IPS-18c (cell line): ENCODE measurements around the gene SRP68.

ENCODE experiments used
- H3K4me3 ChIP-seq: 2 replicates; pipeline ENCODE4 v1.7.0; 2013; ENCODE audit warnings: low read depth, mild to moderate bottlenecking, low read length, moderate library complexity; ENCODE audit not compliant: insufficient read depth
- H3K9me3 ChIP-seq: one replicate; pipeline ENCODE4 v1.6.1; 2013; ENCODE audit warnings: mild to moderate bottlenecking, low read length, moderate library complexity; ENCODE audit not compliant: control insufficient read depth, insufficient read depth

SRP68 gene

DNA sequence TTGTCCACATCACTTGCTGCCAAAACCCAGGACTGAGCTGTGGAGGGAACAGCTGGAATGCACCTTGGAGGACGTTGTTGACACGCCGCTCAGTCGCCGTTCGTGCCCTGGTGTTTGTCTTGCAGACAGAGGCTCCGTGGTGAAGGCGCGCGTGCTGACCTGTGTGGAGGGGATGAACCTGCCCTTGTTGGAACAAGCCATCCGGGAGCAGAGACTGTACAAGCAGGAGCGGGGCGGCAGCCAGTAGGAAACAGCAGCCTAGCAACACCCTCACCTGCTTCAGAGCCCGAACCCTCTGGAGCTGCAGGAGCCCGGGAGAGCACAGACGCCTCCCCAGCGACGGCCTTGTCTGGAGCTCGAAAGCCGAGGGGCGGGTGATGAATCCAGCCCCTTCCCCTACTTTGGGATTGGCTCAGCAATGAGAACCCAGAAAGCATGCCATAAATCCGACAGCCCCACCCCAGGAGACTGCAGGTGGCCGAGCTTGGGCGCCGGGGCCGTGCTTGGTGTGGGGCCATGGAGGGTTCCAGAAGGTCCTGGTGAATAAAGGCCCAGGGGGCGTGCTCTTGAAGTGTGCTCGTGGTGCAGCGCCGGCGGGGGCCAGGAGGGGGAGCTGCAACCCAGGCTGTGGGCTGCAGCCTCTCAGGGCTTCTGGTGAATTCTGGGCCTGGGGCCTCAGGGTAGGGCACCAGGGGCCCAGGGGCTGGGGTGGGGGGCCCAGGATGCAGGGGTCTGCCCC is 72.1 kb downstream of the SRP68 start:
- H3K4me3 ChIP-seq, result no peak overlapping the region

DNA sequence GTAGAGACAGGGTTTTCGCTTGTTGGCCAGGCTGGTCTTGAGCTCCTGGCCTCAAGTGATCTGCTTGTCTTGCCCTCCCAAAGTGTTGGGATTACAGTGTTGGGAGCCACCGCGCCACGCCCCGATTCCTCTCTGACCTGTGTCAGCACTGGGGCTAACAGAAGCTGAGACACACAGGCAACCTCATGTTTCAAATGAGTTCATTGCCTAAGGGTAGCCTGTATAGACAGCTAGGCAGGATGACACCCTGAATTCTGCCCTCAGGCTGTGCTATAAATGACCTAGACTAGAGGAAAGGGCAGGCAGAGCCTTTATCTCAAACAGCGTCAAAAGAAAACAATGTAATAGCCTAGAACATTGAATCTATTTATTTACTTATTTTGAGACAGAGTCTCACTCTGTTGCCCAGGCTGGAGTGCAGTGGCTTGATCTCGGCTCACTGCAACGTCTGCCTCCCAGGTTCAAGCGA is 74.0 kb downstream of the SRP68 start:
- H3K9me3 ChIP-seq, result no peaks in the 10 kb centered on the region
- H3K4me3 ChIP-seq, result no peak overlapping the region

More for the DNA sequence above, 72.1 kb downstream of the SRP68 start:
- H3K9me3 ChIP-seq, result no peaks in the 10 kb centered on the region

DNA sequence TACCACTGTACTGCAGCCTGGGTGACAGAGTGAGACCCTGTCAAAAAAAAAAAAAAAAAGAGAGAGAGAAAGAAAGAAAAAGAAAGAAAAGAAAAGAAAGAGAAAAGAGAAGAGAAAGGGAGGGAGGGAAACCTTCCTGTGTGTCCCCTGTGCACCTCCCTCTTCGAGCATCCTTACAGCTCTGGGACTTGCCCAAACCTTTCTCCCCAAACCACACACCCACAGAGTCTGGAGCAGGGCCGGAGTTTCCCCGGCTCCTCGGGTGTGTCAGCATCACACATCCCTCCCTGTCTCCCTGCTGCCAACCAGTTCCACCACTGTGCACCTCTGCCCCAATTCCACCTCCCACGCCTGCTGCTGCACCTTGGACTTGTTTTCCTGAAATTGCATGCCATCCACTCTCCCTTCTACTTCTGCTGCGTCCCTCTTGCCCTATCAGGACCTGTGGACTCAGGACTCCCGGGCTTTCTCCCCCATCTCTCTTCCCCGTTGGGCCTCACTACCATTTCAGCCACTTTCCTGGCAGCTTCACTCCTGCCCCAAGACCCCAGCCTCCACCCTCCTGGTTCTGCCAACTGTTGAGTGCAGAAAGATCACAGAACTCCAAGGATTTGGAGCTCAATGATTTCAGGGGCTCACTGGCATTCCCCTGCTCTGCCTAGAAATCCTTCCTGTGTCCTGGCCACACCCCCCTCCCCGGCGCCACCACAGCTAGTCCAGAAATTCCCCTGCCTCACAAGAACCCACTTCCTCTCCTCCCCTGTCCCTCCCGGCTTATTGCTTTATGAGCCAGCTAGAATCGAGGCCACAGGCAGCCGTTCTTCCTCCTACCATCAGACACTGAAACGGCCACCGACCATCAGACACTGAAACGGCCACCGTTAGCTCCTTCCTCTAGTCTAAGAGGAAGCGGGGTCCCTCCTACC is 75.4 kb downstream of the SRP68 start:
- H3K4me3 ChIP-seq, result no peak overlapping the region

DNA sequence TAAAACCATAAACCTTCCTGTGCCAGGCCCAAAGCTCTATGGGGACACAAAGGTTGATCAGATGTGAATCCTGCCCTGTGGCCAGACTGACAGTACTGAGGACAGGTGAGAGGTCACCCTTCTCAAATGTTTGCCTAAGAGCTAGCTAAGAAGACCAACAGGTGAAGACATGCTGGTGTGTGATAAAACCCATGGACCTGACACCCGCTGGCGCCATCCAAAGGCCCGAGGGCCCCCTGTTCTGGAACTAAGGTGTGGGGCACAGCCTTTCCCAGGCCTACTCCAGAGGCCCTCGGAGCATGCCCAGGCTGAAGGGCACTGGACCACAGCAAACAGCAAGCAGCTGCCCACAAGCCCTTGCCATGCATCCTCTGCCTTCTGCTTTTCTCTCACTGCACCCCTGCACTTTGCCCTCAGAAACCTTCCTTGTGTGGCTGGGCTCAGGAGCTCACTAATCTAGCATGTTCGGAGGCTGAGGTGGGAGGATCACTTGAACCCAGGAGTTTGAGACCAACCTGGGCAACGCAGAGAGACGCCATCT is 76.9 kb downstream of the SRP68 start:
- H3K4me3 ChIP-seq, result no peak overlapping the region

More for the DNA sequence above, 75.4 kb downstream of the SRP68 start:
- no peaks in the 10 kb centered on the region for H3K9me3 ChIP-seq

DNA sequence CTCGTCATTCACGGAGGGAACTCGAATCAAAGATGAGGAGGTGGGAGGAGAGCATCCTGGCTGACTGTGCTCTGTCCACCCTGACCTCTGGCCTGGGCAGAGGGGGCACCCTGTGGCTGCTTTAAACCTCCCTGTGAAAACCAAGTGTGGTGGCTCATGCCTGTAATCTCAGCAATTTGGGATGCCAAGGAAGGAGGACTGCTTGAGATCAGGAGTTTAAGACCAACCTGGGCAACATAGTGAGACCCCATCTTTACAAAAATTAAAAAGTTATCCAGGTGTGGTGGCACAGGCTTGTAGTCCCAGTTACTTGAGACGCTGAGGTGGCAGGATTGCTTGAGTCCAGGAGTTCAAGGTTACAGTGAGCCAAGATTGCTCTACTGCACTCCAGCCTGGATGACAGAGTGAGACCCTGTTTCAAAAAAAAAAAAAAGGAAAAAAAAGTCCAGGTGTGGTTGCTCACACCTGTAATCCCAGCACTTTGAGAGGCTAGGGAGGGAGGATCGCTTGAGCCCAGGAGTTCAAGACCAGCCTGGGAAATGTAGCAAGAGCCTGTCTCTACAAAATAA is 77.4 kb downstream of the SRP68 start:
- Histone ChIP-seq H3K9me3 (no peaks in the 10 kb centered on the region), H3K4me3 (no peak overlapping the region)

More for the DNA sequence above, 76.9 kb downstream of the SRP68 start:
- H3K9me3 ChIP-seq, result no peaks in the 10 kb centered on the region

DNA sequence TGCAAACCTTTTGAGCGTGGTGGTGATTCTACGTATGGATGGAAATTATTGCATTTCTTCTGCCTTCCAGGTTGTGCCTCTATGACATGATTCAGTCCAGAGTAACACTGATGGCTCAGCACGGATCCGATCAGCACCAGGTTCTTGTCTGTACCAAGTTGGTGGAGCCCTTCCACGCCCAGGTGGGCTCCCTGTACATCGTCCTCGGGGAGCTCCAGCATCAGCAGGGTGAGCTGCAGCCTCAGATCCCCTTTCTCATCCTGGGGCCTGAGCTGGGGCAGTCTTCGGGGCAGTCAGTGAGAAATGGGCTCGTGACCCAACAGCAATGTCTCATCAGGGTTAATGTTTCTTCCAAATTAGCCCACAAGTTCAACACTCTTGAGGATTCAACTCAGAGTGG is 80.9 kb downstream of the SRP68 start:
- no peak overlapping the region for H3K4me3 ChIP-seq
- H3K9me3 ChIP-seq, result no peaks in the 10 kb centered on the region
